Measurements from ENCODE around the gene MPPED1.

The MPPED1 gene

DNA sequence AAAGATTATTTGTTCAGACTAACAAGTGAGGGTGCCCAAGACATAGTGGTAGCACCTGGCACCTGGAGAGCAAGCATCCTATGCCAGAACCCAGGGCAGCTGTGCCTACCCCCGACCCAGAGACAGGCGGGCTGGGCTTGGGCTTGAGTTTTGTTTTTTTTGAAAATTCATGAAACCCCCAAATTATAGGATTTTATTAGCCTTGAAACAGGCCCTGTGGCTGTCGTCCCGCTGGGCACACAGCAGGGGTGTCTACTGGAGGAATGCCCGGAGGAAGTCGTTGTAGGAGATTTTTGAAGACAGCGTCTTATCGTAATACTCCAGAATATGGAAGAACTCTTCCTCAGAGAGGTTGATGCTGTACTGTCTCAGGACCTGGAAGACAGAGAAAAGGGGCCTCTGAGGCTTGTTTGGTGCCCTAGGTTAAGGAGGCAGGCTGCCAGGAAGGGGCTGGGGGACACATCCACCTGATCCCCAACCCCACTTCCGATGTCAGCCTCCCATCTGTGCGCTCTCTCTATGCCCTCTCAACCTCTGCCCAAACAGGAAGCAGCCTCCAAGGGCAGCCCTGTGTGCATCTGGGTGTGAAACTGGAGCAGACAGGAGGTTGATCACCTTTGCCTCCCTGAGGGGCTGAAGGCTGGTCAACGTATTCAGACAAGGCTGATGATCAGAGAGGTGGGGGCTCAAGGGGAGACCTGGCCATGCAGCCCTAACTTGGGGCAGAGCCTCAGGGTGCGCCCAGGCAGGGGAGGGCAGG lies 117.0 kb downstream of the MPPED1 start:
- DNase-seq, result no peak

DNA sequence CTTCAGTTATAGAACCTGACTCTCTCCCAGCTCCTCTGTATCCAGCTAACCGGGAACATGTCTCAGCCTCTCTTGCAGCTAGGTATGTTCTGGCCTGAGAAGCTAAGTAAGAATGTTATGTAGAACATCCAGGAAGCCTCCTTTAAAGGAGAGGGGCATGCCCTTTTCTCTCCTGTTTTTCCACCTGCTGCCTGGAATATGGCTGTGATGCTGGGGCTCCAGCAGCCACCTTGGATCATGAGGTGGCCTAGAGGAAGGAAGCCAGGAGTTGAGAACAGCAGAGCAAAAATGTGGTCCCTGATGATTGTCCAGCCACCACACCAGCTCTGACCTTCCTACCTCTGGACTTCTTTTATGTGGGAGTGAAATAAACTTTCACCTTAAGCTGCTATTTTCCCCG lies 117.6 kb downstream of the MPPED1 start:
- DNase-seq, result no peak

DNA sequence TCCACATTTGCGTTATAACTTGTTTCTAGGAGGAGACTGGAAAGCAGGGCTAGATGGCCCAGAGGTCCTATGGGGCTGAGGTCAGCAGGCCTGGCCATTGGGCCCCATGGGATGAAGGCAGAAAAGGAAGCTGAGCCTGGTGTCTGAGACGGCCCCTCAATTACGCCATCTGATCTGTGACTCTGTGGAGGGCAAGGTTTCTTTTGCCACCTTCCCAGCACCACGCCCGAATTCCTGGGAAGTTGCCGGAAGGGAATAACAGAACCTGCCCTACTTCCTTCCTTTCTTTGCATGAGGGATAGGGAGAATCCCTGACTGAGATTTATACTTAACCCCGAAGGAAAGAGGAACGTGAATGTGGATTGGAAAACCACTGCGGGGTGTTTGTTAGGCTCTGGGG lies 118.1 kb downstream of the MPPED1 start:
- DNase-seq, result no peak

DNA sequence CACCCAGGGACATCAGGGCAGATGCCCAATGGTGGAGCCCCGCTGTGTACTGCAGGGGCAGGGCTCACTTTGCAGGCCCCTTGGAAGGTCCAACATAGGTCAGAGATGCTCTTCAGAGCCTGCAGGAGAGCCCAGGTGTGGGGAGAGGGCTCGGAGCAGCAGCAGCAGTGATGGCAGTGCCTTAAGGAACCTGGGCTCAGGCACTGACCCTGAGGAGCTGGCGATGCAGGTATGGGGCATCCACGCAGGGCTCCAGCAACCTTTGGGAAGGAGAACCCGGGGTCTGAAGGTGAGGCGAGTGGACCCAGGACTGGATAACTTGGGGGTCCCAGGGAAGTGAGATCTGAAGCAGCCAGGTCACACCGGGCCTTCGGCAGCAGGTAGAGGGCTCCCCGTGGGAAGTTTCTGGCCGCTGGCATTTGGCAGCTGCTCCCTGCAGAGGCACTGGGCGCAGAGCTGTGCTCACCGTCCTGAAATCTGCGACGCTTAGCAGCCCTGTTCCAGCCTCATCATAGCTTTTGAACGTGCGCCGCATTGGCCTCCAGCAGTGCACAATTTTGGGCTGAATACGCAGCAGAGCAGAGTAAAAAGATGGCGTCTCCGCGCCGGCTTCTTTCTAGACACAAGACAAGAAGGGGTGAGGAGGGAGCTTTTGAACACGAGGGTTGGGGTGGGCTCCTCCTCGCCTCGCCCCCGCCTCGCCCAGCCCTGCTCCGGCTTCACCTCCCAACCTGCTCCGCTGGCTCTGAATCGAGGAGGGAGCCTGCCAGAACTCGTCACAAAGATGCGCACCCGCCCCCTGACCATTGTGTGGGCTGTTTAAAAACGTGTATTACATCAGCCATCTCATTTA lies 118.8 kb downstream of the MPPED1 start:
- DNase-seq, result no peak

DNA sequence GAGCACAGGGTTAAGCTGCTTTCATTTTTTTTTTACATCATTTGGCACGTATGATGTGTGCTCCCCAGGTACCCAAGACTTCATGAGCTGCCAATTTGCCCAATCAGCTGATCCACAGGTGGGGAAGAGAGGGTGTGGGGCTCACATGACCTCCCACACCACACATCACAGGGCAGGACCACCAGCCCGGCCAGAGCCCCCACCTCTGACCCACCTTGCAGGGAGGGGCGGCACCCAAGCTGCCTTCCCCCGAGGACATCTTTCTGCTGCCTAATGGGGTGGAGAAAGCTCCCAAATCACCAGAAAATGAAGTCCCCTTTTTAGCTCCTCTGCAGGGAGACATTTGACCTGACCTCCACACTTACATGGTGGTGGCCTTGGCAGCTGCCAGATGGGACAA lies 119.8 kb downstream of the MPPED1 start:
- DNase-seq, result no peak

DNA sequence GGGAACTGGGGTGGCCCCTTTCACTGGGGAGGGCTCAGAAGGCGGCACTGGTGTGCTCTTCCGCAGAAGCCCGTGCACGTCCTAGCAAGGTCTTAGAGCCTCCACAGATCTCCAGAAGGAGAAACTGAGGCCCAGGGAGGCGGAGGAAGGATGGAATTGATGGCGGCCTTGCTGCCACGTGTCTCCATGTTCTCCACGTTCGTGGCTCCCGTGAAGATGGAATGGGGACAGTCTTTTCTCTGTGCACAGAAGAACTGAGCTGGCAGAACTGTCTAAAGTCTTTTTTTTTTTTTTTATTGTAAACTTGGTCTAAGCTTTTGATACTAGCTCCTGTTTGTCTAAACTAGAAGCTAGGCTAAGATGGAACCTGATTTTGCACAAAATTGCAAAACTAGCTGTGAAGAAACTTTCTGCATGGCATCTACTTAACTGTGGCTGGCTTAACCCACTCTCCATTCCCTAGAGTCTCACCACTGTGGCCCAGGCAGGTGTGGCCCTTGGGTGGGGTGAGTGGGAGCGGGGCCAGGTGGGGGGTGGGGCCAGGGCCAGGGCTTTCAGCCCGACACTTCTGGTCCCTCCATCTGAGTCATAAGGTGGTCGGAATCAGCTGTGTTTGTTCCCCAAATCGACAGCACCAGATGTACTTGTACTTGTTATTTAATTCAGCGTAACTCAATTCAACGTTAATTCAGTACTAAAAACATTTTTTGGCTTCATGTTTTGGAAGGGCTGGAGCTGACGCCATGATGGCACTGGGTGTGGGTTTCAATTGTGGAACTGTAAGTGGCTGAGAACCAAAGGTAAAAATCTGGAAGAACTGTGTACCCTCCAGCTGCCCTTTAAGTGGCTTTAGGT lies 120.7 kb downstream of the MPPED1 start:
- DNase-seq, result no peak

DNA sequence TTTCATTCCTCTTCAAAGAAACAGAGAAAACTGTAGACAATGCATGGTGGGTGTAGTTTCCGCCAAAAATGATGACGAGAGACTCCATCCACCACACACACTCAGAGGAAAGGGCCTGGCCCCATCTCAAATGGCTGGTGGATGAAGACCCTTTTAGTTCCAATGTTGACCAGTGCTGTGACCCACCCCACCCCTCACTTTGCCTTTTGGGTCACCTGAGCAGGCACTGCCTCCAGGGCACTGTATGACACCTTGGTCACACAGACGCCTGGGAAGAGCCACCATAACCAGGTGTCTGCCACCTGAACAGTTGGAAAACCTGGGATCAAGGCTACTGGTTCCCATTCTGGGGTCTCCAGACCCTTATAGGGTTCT lies 121.3 kb downstream of the MPPED1 start:
- DNase-seq, result no peak

DNA sequence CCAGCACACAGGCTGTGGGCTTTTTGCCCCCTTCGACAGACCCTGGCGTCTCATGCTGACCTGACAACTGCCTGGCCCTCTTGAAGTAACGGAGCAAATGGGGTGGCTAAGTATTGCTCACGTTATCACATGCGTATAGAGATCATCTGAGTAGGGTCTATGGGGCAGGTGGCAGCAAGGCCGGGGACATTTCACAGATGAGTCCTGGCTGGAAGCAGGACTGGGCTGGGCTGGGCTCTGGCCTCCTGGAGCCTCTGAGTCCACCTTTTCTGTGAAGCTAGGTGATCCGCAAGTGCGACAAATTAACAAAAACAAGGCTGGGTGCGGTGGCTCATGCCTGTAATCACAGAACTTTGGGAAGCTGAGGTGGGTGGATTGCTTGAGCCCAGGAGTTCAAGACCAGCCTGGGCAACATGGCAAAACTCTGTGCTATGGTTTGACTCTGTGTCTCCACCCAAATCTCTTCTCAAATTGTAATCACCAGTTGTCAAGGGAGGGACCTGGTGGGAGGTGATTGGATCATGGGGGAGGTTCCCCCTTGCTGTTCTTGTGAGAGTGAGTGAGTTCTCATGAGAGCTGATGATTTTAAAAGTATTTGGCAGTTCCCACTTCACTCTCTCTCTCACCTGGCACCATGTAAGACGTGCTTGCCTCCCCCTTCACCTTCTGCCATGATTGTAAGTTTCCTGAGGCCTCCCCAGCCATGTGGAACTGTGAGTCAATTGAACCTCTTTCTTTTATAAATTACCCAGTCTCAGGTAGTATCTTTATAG lies 122.0 kb downstream of the MPPED1 start:
- no peak for DNase-seq

DNA sequence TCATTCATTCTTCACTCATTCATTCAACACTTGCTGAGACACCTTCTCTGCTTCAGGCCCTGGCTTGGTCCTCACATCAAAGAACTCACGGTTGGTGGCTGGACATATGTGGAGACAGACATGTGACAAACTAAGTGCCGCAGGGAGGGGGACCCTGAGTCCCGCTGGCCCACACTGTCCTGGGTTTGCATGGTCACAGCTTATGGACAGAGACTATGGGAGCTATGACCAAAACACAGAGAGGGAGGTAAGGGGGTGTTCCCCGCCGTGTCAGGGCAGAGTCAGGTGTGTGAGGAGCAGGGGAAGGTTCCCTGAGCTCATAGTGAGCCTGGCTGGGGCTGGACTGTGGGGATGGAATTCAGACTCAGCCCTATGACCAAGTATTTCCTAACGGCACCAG lies 123.1 kb downstream of the MPPED1 start:
- no peak for DNase-seq

DNA sequence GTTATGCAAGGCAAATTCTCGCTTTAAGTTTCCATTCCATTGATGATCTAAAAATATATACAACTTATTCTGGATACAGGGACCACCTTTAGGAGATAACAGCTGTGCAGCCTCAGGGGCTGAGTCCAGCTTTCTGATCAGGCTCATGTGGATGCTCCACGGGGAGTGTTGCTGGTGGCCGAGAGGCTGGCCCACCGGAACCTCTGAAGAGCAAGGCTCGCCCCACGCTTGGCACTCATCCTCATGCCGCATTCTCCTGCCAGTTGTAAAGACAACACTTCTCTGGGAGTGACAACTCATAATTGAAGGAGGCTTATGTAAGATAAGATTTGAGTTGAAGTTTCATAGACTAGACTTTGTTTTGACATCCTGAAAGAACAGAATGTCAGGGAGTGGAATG lies 123.5 kb downstream of the MPPED1 start:
- DNase-seq, result no peak

DNA sequence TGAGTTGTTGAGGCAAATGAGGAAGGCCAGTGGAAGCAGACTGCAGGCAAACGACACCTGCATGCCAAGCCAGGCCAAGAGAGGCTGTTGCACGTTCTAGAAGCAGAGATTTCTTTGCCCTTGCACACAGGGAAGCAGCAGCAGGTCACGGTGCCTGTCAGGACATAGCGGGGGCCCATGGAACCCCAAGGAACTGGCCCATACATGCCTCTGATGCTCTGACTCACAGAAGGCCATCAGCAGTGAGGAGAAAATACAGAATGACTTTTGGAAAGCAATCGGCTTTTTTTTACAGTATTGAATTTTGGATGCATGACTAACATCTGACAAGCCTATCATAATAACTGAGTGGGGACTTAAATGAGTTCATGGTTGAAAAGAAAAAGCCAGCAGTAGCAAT lies 123.9 kb downstream of the MPPED1 start:
- no peak for DNase-seq

DNA sequence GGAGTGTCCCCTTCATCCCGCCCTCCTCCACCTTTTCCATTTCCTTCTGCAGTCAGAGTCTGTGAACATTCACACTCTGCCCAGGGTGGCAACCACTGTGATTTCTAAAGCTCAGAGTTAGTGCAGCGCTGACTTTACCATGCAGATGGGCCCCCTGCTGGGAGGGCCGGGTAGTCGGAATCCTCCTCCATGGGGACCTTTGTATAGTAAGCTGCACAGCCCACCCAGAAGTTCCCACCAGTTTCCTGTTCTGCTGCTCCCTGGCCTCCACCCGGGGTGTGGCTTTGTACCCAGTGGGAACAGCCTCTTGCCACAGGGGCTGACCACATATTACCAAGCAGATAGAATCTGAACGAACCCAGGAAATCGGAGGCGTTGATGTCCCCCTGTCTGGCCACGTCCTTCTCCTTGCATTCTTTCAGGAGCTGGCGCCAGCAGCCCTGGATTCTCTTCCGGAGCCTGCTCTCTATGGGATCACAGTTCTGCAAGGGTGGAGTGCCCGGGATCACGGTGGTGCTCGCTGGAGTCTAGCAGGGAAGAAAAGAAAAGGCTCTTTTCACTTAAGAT lies 125.3 kb downstream of the MPPED1 start:
- no peak for DNase-seq

DNA sequence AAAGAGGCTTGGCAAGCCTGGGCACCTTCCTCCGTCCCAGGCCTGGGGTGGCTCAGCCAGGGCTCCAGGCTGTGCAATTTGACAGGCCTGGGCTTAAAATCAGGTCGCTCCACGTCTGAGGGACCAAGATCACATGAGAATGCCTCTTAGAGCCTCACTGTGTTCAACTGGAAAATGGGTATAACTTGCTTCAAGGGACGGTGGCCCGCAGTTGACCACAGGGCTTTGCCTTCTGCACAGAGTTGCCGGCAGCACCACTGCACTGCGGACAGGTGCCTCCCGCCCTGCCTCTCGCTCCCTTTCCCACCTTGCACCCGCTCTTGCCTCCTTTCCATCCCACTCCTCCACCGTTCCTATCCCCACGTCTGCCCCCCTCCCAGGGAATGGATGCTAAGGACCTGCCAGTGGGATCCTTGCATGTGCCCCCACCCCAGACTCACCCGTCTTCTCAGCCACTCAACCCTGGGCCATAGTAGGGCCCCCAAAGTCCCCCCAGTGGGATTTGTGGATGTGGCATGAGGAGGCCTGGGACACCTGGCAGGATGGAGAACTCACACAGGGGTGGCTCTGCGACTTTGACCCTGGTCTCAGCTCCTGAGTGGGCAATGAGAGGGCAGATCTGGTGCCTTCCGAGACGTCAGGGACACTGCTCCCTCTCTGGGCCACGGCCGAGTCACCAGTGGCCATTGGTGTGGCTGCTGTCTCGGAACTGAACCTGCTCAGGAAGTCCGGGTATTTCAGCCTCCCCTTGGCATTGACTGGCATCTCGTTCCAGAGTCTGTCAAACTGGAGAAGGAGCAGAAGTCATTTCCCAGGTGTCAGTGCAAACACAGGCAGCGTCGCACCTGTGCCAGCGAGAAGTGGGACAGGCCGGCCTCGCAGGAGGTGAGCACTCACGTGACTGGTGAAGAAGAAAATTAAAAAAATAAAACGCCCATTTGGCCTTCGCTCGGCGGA lies 128.0 kb downstream of the MPPED1 start:
- DNase-seq, result no peak

DNA sequence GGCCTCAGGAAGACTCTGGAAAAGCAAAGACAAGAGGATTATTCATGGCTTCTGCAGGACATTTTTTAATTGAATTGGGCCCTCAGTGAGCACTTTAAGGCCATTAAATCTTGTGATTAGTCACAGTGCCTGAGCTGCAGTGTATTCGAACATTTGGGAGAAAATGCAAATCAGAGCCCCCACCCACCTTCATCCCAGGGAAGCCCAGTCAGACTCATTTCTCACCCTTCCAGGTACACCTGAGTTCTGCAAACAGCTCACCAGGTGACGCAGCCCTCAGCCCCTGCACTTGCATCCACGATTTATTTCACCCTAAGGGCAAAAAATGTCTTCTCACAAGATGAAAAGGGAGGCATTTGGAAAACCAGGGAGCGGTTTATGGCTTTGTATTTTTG lies 128.7 kb downstream of the MPPED1 start:
- DNase-seq, result no peak

DNA sequence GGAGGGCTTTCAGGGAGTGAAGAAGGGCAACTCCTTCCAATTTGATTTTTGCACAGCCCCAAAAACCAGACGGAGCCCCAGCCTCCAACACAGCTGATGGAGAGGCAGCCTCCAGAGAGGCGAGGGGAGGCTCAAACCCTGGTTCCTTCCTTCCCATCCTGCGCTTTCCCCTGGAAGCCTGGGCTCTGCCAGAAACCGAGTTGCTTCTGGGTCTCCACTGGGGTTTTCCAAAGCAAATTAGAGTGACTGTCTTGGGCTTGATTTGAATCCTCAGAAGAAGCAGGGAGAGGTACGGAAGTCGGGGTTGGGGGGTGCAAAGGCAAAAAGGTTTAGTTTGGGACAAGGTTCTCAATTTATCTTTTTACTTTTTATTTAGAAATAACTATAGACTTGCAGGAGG lies 129.2 kb downstream of the MPPED1 start:
- no peak for DNase-seq

DNA sequence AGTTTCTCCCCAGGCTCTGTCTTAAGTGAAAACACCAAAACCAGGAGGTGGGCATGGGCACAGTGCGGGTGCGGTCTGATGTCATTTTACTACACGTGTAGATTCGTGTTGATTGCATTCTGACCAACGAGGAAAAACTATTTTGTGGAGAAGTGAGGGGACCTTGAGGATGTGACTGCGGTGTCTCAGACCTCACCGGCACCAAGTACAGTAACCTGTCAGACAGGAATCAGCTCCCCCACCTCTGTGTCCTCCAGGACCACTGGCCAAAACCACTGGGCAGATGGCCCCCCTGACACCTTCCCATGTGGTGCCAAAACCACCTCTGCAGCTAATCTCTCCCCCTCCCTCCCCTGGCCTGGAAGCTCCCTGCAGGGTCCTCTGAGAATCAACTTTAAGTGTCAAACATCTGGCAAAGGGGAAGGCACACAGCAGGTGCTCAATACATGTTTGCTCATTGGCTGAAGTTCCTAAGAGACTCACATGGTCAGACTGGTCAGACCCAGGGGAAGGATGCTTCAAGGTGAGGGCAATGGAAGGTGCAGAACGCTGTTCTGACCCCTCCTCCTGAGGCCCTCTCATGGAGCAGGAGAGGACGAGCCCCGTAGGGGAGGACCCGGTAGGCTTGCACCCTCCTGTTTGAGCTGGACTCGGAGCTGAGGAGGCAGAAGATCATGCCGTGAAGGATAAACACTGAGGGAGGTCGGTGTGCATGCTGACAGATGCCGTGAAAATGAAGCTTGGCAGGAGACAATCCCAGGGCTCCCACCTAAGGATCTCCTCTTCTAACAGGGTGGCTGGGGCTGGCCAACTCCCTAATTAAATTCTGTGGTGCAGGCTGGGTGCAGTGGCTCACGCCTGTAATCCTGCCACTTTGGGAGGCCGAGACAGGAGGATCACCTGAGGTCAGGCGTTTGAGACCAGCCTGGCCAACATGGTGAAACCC lies 129.9 kb downstream of the MPPED1 start:
- no peak for DNase-seq

DNA sequence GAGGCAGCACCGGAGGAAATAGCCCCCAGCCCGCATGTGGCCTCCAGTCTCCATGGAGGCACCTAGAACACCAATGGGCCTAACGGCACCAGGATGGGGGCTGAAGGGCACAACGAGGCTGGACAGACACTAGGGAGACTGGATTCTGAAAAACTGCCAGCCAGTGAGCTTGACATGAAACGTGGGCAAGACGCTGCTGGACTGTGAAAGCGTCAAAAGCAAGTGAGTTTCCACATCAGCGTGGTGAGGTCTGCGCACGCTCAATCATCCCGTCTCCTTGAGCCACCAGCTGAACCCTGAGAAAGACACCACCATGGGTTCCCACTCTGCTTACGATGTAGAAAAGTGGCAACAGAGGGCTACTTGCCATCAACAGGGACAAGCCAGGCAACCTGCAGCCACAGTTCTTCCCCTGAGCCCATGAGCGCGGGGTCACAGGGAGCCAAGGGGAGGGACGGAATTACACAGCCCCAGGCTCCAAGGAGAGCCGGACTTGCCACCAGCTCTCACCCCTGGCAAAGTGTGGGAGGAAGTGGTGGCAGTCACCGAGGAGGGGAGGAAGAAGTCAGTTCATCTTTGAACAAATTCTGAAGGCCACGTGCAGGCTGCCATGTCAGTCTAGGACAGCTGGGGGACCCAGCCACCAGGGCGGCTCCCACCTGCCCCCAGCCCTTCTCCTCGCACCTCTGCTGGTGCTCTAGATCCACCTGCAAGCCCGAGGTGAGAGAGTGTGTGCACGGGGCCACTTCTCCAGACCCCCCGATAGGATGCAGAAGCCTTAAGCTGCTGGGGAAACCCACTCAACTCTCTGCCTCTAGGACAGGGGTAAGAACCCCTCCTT lies 131.1 kb downstream of the MPPED1 start:
- DNase-seq, result no peak

DNA sequence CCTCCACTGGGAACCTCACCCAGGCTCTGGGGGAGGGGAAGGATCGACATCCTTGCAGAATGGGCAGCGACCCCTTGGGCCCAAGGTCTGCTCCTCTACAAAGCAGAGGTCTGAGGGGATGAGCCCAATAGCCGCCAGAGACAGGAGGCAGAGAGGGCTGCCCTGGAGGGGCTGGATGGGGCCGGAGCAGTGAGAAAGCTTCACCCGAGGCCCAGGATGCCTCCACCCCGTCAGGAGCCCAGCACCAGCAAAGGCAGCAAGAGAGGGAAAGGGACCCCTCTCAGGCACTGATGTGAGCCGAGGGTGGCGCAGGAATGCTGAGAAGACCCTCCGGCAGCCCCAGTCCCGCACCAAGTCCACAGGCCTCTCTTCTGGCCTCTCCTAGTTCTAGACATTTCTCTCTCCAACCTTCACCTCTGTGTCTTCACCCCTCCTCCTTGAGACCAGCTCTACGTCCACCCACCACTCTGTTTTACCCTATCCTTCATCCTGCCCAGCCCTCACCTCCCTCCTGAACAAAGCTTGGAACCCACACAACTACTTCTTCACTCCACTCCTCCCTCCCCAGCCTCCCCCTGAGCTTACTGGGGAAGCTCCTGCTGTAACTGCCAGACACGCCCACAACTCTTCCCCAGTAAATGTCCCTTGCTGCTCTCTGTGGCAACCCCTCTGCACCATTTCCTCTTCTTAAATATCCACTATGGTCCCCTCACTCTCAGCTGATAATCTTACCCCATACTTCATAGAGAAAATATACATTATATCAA lies 131.9 kb downstream of the MPPED1 start:
- no peak for DNase-seq
